Measurements from ENCODE around the gene ST6GALNAC6.
"Not testable (repeated sequence)": the region's sequence is repeated elsewhere in the genome, so short reads cannot be mapped to it uniquely, and the experiment has no call there.

ST6GALNAC6 gene

DNA sequence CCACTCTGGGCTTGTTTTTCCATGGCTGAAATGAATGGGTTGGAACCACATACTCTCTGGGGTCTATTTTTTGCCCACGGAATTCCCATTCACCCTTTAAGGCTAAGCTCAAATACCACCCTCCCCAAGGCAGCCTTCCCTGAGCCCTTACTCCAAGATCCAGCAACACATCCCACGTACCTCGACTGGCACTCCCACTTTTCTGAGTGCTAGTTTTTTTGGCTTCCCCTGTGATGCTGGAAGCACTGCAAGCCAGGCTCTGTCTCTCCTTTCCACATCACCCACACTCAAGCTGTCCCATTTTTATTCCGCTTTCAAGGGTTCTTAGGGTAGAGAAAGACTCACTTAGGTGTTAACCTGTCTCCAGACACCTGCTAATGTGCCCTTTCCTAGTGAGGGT lies 6.0 kb downstream of the ST6GALNAC6 start:
- no peak for DNase-seq (ENCODE audit: low spot score)

DNA sequence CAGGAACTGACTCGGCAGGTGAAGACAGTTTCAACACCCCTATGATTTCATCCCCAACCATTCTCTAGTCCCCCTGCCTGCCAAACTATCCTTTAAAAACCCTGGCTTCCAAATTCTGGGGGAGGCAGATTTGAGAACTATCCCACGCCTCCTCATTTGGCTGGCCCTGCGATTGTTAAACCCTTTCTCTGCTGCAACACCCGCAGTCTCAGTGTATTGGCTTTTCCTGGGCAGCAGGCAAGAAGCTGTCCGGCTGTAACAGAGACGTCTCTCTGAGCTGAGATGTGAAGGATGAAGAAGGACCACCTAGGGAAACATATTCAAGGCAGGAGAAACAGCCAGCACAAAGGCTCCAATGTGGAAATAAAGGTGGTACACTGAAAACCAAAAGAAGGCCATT lies 6.6 kb downstream of the ST6GALNAC6 start:
- no peak for DNase-seq (ENCODE audit: low spot score)

- no peak for DNase-seq (ENCODE audit: low spot score)
Observed at GRCh38 chr9:127890053-127890452, 9.3 kb downstream of the ST6GALNAC6 start.

GRCh38 chr9:127887792-127888191 lies 11.6 kb downstream of the ST6GALNAC6 start:
- DNase-seq (ENCODE audit: low spot score): no peak

DNA sequence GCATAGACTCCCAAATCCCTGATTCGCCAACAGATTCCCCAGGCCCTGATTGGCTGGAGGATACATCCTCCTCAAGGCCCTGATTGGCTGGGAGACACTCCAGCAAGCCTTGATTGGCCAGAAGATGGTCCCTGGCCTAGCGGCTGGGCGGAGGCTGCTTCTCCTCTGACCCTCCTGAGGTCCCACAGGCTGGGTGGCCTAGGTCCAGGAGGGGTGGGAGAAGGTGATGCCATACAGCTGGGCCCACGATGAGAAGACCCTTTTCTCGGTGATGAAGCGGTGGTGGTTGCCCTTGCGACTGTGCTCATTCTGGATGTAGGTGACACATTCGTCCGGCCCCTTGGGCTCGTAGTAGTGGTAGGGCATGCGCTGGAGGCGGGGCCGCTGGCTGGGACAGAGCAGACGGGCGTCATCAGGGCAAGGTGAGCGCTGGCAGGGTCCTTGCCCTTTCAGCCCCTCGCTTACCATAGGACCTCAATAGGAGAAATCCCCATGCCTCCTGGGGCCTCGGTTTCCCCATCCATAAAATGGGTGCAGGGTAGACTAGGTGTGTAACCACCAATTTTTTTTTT lies 12.9 kb downstream of the ST6GALNAC6 start:
- no peak for DNase-seq (ENCODE audit: low spot score)

- DNase-seq (ENCODE audit: low spot score): no peak
Observed at GRCh38 chr9:127885508-127886281, 13.7 kb downstream of the ST6GALNAC6 start.

DNA sequence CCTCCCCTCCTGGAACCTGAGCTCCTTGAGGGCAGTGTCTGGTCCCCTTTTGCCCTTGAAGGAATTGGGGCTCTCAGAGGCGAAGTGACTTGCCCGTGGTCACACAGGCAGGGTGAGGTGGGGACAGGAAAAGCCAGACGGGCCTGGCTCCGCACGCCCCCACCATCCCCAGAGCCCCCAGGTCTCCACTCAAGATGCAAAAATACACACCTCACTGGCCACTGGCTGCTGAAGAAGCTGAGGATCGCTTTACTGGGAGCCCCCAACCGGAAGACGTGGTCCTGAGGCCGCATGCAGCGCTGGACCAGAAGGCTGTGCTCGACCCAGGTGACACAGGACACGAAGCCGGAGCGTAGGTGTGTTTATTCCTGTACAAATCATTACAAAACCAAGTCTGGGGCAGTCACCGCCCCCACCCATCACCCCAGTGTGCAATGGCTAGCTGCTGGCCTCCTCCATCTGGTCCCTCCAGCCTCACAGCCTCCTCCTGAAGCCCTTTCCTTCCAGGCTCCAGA lies 14.4 kb downstream of the ST6GALNAC6 start:
- no peak for DNase-seq (ENCODE audit: low spot score)

GRCh38 chr9:127884427-127884911 lies 14.9 kb downstream of the ST6GALNAC6 start:
- DNase-seq (ENCODE audit: low spot score): no peak

DNA sequence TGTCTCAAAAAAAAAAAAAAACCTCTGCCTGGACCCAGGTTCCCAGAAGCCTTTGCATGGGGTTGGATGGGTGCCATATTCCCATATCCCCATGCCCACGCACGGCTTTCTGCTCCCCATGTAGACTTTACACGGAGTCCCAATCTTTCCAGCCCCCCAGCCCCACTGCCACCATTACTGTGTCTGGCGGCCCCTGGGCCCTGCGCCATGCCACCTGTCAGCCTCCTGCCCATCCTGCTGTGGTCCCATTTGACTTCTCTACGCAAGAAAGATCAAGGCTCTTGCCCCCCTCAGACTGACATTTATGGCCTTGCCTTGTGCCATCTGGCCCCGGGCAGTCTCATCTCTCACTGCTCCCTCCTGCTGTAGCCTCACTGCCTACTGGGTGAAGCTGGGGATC lies 15.4 kb downstream of the ST6GALNAC6 start:
- DNase-seq (ENCODE audit: low spot score): no peak

GRCh38 chr9:127881715-127882114 lies 17.7 kb downstream of the ST6GALNAC6 start:
- not testable (repeated sequence) for DNase-seq (ENCODE audit: low spot score)

GRCh38 chr9:127880143-127880542 lies 19.3 kb downstream of the ST6GALNAC6 start:
- no peak for DNase-seq (ENCODE audit: low spot score)

DNA sequence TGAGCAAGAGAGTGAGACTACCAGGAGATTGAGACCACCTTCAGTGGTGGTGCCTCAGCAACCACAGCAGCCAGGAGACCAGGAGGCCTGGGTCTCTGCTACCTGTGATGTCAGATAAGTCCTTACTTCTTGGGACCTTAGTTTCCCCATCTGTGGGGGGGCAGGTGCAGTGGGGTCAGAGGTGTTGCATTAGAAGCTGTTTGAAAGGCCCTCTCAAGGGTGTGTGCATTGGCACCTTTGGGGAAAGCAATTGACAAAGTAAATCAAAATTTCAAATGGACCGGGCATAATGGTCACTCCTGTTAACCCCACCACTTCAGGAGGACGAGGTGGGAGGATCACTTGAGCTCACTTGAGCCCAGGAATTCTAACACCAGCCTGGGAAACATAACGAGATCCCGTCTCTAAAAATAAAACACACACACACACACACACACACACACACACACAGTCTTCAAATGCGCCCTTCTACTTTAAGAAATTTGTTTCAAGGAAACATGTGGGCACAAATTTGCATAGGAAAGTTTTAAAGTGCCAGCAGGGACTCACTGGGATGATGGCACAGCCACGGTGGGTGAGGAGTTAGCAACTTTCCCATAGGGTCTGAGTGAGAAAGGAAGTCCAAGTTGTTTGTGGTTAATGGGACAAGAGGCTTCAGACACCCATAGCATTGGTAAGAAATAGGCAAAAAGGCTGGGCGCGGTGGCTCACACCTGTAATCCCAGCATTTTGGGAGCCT lies 20.6 kb downstream of the ST6GALNAC6 start:
- no peak for DNase-seq (ENCODE audit: low spot score)

GRCh38 chr9:127878001-127878651 lies 21.3 kb downstream of the ST6GALNAC6 start:
- DNase-seq (ENCODE audit: low spot score): no peak

GRCh38 chr9:127877566-127877998 lies 21.8 kb downstream of the ST6GALNAC6 start, which contains the start of gene AK1:
TSS of gene AK1 (minus strand) at chr9:127877675. CDS start at chr9:127874617, 3,058 bp downstream.
- DNase-seq (ENCODE audit: low spot score): no peak

DNA sequence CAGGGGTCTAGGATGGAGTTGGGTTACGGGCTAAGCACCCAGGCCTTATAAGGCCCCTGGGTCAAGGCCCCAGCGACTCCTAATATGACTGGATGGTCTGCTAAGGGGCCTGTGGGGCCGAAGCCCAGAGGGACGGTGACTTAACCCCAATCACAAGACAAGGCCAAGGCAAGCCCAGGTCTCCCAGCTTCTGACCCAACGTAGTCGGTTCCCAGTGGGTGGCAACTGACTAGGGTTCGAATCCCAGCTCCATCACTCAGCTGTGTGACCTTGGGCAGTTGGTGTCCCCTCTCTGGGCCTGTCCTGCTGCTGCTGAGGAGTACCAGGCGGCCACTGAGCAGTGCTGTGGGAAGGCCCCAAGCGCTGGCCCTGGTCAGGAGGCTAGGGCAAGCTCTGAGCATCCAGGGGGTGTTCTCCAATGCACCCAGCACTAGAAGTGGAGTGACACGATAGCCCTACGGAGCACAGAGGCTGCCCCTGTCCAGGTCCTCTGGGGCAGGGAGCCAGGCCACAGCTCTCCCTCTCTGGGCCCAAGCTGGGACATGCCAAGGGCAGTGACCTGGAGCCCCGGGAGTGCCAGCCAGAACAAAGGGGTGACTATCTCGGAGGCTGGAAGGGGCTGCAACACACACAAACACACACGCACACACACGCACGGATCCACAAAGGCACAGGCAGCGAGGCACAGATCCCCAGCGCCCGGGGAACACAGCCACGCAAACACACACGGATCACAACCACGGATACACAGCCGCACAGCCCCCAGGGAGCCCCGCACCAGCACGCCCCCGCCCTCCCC lies 22.4 kb downstream of the ST6GALNAC6 start:
- DNase-seq (ENCODE audit: low spot score): no peak

DNA sequence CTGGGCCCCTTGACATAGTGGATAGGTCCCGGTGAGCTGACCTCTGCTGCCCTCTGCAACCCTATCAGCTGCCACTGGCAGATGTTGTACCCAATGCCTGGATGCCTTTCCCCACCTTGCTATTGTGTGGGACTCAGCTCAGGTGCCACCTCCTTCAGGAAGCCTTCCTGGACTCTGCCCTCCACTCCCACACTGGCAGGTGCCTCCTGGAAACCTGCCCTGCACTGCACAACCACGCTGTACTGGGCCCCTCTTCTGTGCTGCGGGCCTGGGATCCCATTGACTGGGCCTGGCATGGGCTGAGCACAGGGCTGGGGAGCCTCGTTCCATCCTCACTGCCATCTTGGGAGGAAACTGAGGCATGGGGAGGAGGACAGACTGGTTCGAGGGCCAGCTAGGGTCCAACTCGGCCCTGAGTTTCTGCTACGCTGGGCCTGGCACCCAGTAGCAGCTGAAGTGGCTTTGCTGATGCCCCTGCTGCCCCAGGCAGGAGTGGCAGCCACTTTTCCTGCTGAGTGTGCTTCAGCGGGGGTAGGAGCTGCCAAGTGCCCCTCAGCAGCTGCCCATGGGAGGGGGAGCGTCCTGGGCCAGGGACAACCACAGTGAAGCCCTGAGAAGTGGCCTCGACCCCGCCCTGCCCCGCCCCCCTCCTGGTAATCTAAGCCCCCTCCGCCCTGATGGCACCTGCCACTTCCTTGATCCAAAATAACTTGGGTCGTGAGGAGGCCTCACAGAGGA lies 23.2 kb downstream of the ST6GALNAC6 start:
- no peak for DNase-seq (ENCODE audit: low spot score)

GRCh38 chr9:127875306-127875966 lies 24.0 kb downstream of the ST6GALNAC6 start:
- DNase-seq (ENCODE audit: low spot score): no peak

- DNase-seq (ENCODE audit: low spot score): no peak
Observed at GRCh38 chr9:127874301-127875221, 24.8 kb downstream of the ST6GALNAC6 start.

DNA sequence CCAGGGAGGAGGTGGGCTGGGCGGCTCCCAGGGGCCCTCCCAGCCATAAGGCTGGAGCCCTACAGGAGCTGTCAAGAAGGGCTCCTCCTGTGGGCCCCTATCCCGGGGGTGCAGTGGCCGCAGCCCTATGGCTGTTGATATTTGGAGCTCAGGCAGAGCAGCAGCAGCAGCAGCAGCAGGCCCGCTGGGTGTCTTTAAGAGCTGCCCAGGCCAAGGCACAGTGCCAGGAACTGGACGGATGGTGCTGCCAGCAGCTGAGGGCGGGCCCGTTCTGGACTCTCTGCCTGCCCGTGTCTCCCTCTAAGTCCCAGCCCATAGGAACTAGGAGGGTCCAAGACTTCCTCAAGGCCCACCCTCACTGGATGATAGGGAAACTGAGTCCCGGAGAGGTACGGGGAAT lies 25.5 kb downstream of the ST6GALNAC6 start:
- no peak for DNase-seq (ENCODE audit: low spot score)

Measured in CD4-positive, alpha-beta T cell treated with Interleukin-2 at 100 ng/mL for 4 hours (primary cell).